KOPT-K1 (cell line): Measurements from ENCODE around the gene FABP6.
"Not testable (repeated sequence)": the region's sequence is repeated elsewhere in the genome, so short reads cannot be mapped to it uniquely, and the experiment has no call there.

Experiments used
- H3K27ac ChIP-seq: fragments of 200-600 bp; sonication (generic); 2 replicates; pipeline ENCODE4 v1.5.1; 2016; ENCODE audit warnings: antibody characterized with exemption, mild to moderate bottlenecking, low read depth, low read length; ENCODE audit not compliant: poor library complexity, severe bottlenecking
- H3K36me3 ChIP-seq: fragments of 200-600 bp; sonication (generic); 2 replicates; pipeline ENCODE4 v1.5.1; 2017; ENCODE audit warnings: antibody characterized with exemption, mild to moderate bottlenecking, low read length, moderate library complexity; ENCODE audit not compliant: insufficient read depth
- H3K9me3 ChIP-seq: fragments of 200-600 bp; sonication (generic); 2 replicates; pipeline ENCODE4 v1.5.1; 2017; ENCODE audit warnings: antibody characterized with exemption, low read length, mild to moderate bottlenecking; ENCODE audit not compliant: insufficient read depth, poor library complexity, severe bottlenecking

FABP6 gene, protein sequence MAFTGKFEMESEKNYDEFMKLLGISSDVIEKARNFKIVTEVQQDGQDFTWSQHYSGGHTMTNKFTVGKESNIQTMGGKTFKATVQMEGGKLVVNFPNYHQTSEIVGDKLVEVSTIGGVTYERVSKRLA

GRCh38 chr5:160229190-160229742, at the start of gene FABP6:
Gene FABP6 (plus strand): TSS chr5:160229506. CDS start chr5:160229558, 52 bp downstream.
- Histone ChIP-seq H3K36me3 (no peaks in the 10 kb centered on the region), H3K27ac (no peak within 1 kb of the TSS), H3K9me3 (no peaks in the 10 kb centered on the region)

- H3K9me3 ChIP-seq = no peaks in the 10 kb centered on the region
- H3K36me3 ChIP-seq = no peaks in the 10 kb centered on the region
- no peak overlapping the region for H3K27ac ChIP-seq
Measured at GRCh38 chr5:160180931-160181330, 48.4 kb upstream of the FABP6 start.

GRCh38 chr5:160181965-160182622, 47.2 kb upstream of the FABP6 start:
- no peak overlapping the region for H3K27ac ChIP-seq
- no peaks in the 10 kb centered on the region for H3K36me3 ChIP-seq
- H3K9me3 ChIP-seq = no peaks in the 10 kb centered on the region

GRCh38 chr5:160183075-160183474, 46.2 kb upstream of the FABP6 start:
- no peaks in the 10 kb centered on the region for H3K9me3 ChIP-seq
- H3K27ac ChIP-seq = no peak overlapping the region
- H3K36me3 ChIP-seq = no peaks in the 10 kb centered on the region

- Histone ChIP-seq H3K27ac (no peak overlapping the region), H3K9me3 (no peaks in the 10 kb centered on the region), H3K36me3 (no peaks in the 10 kb centered on the region)
Measured at GRCh38 chr5:160185626-160186360, 43.5 kb upstream of the FABP6 start.

- no peak overlapping the region for H3K27ac ChIP-seq
- H3K9me3 ChIP-seq = no peaks in the 10 kb centered on the region
- H3K36me3 ChIP-seq = no peaks in the 10 kb centered on the region
Measured at GRCh38 chr5:160186480-160186879, 42.8 kb upstream of the FABP6 start.

DNA sequence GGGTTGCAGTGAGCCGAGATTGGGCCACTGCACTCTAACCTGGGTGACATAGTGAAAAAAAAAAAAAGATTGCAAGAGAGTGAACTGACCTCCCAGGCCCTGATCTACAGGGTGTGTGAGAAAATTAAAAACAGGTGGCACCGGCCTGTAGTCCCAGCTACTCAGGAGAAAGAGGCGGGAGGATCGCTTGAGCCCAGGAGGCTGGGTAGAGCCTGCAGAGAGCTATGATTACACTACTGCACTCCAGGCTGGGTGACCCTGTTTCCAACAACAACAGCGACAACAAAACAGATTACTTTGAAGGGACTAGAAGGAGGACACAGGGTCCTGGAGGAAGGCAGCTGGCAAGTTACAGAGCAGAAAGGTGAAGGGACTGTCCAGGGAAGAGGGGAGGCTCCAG, 42.2 kb upstream of the FABP6 start:
- H3K9me3 ChIP-seq = no peaks in the 10 kb centered on the region
- H3K36me3 ChIP-seq = no peaks in the 10 kb centered on the region
- H3K27ac ChIP-seq = no peak overlapping the region

GRCh38 chr5:160188141-160189015, 40.9 kb upstream of the FABP6 start:
- Histone ChIP-seq H3K27ac (no peak overlapping the region), H3K36me3 (no peaks in the 10 kb centered on the region), H3K9me3 (no peaks in the 10 kb centered on the region)

DNA sequence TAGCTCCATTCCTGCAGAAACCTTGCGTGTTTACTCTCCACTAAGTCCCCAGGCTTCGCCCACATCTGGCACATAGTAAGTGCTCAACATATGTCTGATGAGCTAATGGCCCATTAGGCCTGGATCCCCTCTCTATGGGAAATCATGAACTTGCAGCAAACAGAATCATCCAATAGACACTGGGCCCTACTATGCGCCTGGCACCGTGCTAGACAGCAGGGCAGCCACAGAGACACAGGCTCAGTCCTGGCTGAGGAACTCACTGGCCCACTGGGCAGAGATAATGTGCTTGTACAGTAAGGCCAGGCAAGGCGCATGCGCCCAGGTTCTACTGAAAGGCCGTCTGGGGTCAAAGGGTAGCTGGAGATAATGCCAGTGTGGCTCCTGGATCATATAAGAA, 36.9 kb upstream of the FABP6 start:
- no peak overlapping the region for H3K27ac ChIP-seq
- no peaks in the 10 kb centered on the region for H3K36me3 ChIP-seq
- no peaks in the 10 kb centered on the region for H3K9me3 ChIP-seq

GRCh38 chr5:160193076-160193475, 36.2 kb upstream of the FABP6 start:
- not testable (repeated sequence) for H3K36me3 ChIP-seq, H3K27ac ChIP-seq, H3K9me3 ChIP-seq

GRCh38 chr5:160193790-160194189, 35.5 kb upstream of the FABP6 start:
- not testable (repeated sequence) for H3K9me3 ChIP-seq, H3K27ac ChIP-seq, H3K36me3 ChIP-seq

GRCh38 chr5:160197341-160198144, 31.8 kb upstream of the FABP6 start:
- Histone ChIP-seq H3K27ac (no peak overlapping the region), H3K9me3 (no peaks in the 10 kb centered on the region), H3K36me3 (no peaks in the 10 kb centered on the region)

GRCh38 chr5:160198146-160198545, 31.2 kb upstream of the FABP6 start:
- Histone ChIP-seq H3K9me3 (no peaks in the 10 kb centered on the region), H3K36me3 (no peaks in the 10 kb centered on the region), H3K27ac (no peak overlapping the region)

DNA sequence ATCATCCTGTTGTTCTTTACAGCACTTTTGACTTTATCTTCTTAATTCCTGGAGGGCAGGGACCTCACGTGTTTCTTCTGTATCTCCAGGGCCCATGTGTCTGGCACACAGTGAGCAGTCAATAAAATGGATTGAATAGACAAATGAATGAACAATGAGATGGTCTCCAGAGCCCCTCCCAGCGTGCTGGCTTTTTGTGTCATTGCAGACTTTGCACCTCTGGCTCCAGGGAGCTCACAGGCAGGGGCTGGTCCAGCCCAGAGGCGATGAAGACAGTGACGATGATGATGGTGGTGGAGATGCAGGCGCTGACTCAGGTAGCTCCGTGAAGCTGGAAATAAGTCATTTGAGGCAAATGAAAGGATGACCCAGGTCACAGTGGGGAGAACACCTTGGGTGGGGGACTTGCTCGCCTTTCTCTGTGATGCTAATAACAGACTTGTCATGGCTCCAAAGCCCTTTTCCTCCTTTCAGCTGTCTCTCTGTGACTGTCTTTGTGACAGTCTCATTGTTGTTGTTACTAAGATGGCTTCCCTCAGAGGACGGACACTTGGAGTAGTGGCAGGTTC, 30.4 kb upstream of the FABP6 start:
- Histone ChIP-seq H3K9me3 (no peaks in the 10 kb centered on the region), H3K27ac (no peak overlapping the region), H3K36me3 (no peaks in the 10 kb centered on the region)
